Right lobe of liver (tissue), 6 donors: ENCODE results near the gene NUMB. TPM values are rescaled to one million over a fixed set of nuclear protein-coding genes. Genes with fewer than 3 reads are reported as not detected.

Source experiments
- ATAC-seq, 4 donors: fragments of 200-7000 bp; cut with Tn5 transposase; one replicate each; pipeline ENCODE4 v1.9.1; 2020; ENCODE audit warnings: mild to moderate bottlenecking in 4 of 4, moderate library complexity in 4 of 4
- DNase-seq, 3 donors: peaks; one replicate each; pipeline ENCODE4 v3.0.0-alpha.2; 2020
- H3K27ac ChIP-seq, 3 donors: fragments of 200-600 bp; one replicate each; pipeline ENCODE4 v1.8.0; 2022
- H3K27me3 ChIP-seq, 2 donors: fragments of 200-600 bp; one replicate each; pipeline ENCODE4 v1.8.0; 2022
- H3K36me3 ChIP-seq, 4 donors: fragments of 200-600 bp; sonication (generic) in 1 of 4; one replicate each; pipeline versions ENCODE4 v1.5.1 to v1.8.0; 2017 to 2022; ENCODE audit warnings: control low read depth in 1 of 4
- H3K4me1 ChIP-seq, 4 donors: fragments of 200-600 bp; sonication (generic) in 1 of 4; one replicate each; pipeline versions ENCODE4 v1.5.1 to v1.8.0; 2017 to 2022; ENCODE audit warnings: control low read depth in 1 of 4
- H3K4me3 ChIP-seq, 3 donors: fragments of 200-600 bp; one replicate each; pipeline ENCODE4 v1.8.0; 2022
- H3K9me3 ChIP-seq, 4 donors: fragments of 200-600 bp; sonication (generic) in 1 of 4; one replicate each; pipeline versions ENCODE4 v1.5.1 to v1.8.0; 2017 to 2022; ENCODE audit warnings: control low read depth in 1 of 4
- POLR2A ChIP-seq: fragments of 450-650 bp; IDR thresholded peaks from one replicate; pipeline ENCODE4 v1.6.1; 2017; ENCODE audit warnings: antibody characterized with exemption, mild to moderate bottlenecking
- WGBS: methylation state at CpG from one replicate; pipeline ENCODE4 v1.1.6; 2018; ENCODE audit warnings: low coverage, low lambda C conversion rate; ENCODE audit not compliant: insufficient coverage; ENCODE audit errors: missing lambda C conversion rate; 5-methylcytosine and 5-hydroxymethylcytosine counted together
- intact Hi-C, 2 donors: fragments of 100-400 bp; cut with DNase I; formaldehyde crosslinking; loops; one replicate each; pipeline versions ENCODE4 v1.11.2 to v1.14.1; 2022
- total RNA-seq, 6 experiments: library from RNA; depleted of rRNA in 2 of 6; stranded (reverse); fragments of >200 nt in 2 of 6; fragmentation: NEBNext Ultra II Directional in 3 of 6; extraction: Animal tissue kit (Norgen Biotek cat#: 25700) in 3 of 6; gene quantifications; one replicate each; pipeline versions ENCODE4 v1.1.0 to v1.2.4, GENCODE V29; 2016 to 2023
- TF ChIP-seq, protein P1 (sequence below), 4 donors: fragments of 200-600 bp in 3 of 4; fragments of 450-650 bp in 1 of 4; IDR thresholded peaks; one replicate each; pipeline versions ENCODE4 v1.5.1 to v1.8.0; 2016 to 2022; ENCODE audit warnings: antibody characterized with exemption in 4 of 4, mild to moderate bottlenecking in 2 of 4
- donor health status: DM: no; HTN: yes; CAD: no.
- donor health status: DM: no; HTN: no; CAD: no.
- donor health status: DM: no; HTN: no; CAD: no.
- donor health status: DM: no; HTN: yes; CAD: no.
- donor health status: DM: no; HTN: yes; CAD: no.

The NUMB gene
- total RNA-seq, 6 experiments from 2014 or later: 28.3 to 48.4 (median 43.7) TPM

- TF ChIP-seq, protein P1, sequence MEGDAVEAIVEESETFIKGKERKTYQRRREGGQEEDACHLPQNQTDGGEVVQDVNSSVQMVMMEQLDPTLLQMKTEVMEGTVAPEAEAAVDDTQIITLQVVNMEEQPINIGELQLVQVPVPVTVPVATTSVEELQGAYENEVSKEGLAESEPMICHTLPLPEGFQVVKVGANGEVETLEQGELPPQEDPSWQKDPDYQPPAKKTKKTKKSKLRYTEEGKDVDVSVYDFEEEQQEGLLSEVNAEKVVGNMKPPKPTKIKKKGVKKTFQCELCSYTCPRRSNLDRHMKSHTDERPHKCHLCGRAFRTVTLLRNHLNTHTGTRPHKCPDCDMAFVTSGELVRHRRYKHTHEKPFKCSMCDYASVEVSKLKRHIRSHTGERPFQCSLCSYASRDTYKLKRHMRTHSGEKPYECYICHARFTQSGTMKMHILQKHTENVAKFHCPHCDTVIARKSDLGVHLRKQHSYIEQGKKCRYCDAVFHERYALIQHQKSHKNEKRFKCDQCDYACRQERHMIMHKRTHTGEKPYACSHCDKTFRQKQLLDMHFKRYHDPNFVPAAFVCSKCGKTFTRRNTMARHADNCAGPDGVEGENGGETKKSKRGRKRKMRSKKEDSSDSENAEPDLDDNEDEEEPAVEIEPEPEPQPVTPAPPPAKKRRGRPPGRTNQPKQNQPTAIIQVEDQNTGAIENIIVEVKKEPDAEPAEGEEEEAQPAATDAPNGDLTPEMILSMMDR (IDR thresholded peaks at IDR 0.05): no peak
- TF ChIP-seq POLR2A: no peak
- WGBS: 100% methylated on average over 2 of the region's 2 CpGs
- H3K9me3 ChIP-seq: no peaks in the 10 kb centered on the region
- no peak overlapping the region for H3K27ac ChIP-seq
- no peaks in the 10 kb centered on the region for H3K36me3 ChIP-seq
- peaks cover 0 to 9% (median 0%) of the 10 kb centered on the region in 4 donors for H3K4me1 ChIP-seq
- DNase-seq (no peak), ATAC-seq (no peak)
- intact Hi-C loops: no loop called here
- H3K4me3 ChIP-seq: no peak overlapping the region
- peaks cover 0 to 5% of the 10 kb centered on the region in 2 donors for H3K27me3 ChIP-seq
Measured at GRCh38 chr14:73243748-73244147, 214.6 kb downstream of the NUMB start.

DNA sequence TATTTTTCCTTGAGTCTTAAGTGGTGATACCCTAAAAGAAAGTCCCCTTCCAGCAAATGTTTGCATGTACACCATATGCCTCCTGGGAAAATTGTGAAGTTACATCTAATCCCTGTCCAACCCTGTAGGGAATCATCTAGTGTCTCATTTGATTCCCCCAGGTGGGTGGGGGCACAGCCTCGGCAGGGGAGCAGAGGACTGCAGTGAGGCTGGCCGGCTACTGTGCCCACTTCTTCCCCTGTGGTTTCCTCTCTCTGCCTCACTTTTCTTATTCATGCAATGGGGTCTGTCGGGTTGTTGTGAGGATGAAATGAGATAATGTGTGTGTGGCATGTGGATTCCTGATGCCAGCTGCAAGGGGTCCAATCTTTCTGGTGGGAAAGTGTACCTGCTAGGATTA is 215.0 kb downstream of the NUMB start:
- DNase-seq (peak in 1 of 3 donors; percentile 9), ATAC-seq (no peak)
- TF ChIP-seq, protein P1 (IDR thresholded peaks at IDR 0.05): no peak
- TF ChIP-seq POLR2A: no peak
- Histone ChIP-seq H3K27ac (no peak overlapping the region), H3K36me3 (no peaks in the 10 kb centered on the region), H3K9me3 (no peaks in the 10 kb centered on the region), H3K4me1 (peaks cover 0 to 9% (median 0%) of the 10 kb centered on the region in 4 donors), H3K27me3 (peaks cover 0 to 5% of the 10 kb centered on the region in 2 donors), H3K4me3 (no peak overlapping the region)
- intact Hi-C loops: no loop called here
- 67% methylated on average over 1 of the region's 3 CpGs for WGBS

DNA sequence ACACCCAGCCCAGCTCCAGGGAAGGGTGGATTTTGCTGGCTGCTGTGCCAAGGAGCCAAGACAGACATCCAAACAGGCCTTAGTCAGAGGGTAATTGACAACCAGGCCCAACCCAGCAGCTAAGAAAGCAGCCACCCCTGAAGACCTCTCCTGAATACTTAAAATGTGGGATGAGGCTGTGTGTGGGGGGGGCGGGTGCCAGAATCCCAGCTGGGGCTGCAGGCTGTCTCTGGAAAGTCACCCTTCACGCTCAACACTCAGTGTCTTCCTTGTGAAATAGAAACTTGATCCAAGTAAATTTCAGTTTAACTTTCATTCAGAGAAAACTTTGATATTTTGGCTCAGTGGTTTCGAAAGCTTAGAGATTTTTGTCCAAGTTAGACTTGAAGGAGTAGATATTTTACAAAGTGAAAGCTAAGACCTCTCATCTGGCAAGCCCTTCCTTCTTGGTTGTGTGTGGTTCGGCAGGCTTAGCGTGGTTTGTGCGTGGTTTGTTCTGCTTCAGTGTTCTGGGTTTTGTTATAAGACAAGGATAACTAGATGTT is 215.9 kb downstream of the NUMB start:
- peaks cover 0 to 18% (median 0%) of the 10 kb centered on the region in 4 donors for H3K4me1 ChIP-seq

GRCh38 chr14:73241481-73242165 is 216.7 kb downstream of the NUMB start:
- 92% methylated on average over 6 of the region's 19 CpGs for WGBS
- H3K36me3 ChIP-seq: no peaks in the 10 kb centered on the region
- no peak overlapping the region for H3K4me3 ChIP-seq
- peak in 1 of 3 donors; percentile 47 for DNase-seq
- H3K9me3 ChIP-seq: no peaks in the 10 kb centered on the region
- intact Hi-C loops: no loop called here
- TF ChIP-seq, protein P1 (IDR thresholded peaks at IDR 0.05): no peak
- no peak for TF ChIP-seq POLR2A
- peaks cover 0 to 5% of the 10 kb centered on the region in 2 donors for H3K27me3 ChIP-seq
- H3K4me1 ChIP-seq: peaks cover 0 to 21% (median 0%) of the 10 kb centered on the region in 4 donors
- no peak for ATAC-seq
- H3K27ac ChIP-seq: no peak overlapping the region

More for the DNA sequence above, 215.9 kb downstream of the NUMB start:
- no peak overlapping the region for H3K27ac ChIP-seq
- H3K9me3 ChIP-seq: no peaks in the 10 kb centered on the region
- DNase-seq (peak in 1 of 3 donors; percentile 7), ATAC-seq (no peak)
- intact Hi-C loops: no loop called here
- 74% methylated on average over 6 of the region's 6 CpGs for WGBS
- H3K36me3 ChIP-seq: no peaks in the 10 kb centered on the region
- peaks cover 0 to 5% of the 10 kb centered on the region in 2 donors for H3K27me3 ChIP-seq
- no peak overlapping the region for H3K4me3 ChIP-seq
- no peak for TF ChIP-seq POLR2A
- TF ChIP-seq, protein P1 (IDR thresholded peaks at IDR 0.05): no peak
